Measurements from ENCODE around the gene HELZ2. TPM values are rescaled to one million over a fixed set of nuclear protein-coding genes. Genes with fewer than 3 reads are reported as not detected.

Gene HELZ2
- total RNA-seq, 1 experiment from 2014 or later = 21.9 TPM

DNA sequence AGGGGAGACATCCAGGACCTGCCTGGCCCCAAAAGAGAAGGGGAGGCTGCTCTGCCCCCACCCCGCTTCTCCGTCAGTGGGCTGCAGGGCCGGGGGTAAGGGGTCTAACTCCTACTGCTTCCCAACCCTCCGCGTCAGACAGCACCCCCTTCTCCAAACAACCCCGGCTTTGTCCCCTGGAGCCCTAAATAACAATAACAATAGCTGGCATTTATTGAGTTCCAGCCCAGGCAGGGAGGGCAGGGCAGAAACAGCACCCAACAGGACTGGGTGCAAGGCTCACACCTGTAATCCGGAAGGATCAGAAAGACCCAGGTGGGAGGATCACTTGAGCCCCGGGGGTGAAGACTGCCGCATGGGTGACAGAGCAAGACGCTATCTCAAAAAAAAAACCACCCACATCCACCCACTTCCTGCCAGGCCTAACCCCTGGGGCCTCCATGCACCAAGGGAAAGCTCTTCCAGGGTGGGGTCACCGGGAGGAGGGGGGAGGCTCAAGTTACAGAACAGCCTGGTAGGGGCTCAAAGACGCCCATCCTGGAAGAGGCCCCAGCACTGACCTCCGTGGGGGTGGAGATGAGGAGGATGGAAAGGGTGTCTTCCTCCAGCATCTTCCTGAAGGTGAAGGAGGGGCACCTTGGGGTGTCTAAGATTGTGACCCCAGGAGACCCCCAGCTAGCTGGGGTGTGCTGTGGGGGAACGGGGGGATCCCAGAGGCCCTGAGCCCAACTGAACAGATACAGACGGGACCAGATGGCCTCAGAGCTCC lies 21.4 kb downstream of the HELZ2 start:
- no peak for DNase-seq (ENCODE audit: low read depth)

GRCh38 chr20:63551068-63551467 lies 23.0 kb downstream of the HELZ2 start:
- DNase-seq (ENCODE audit: low read depth) = no peak

DNA sequence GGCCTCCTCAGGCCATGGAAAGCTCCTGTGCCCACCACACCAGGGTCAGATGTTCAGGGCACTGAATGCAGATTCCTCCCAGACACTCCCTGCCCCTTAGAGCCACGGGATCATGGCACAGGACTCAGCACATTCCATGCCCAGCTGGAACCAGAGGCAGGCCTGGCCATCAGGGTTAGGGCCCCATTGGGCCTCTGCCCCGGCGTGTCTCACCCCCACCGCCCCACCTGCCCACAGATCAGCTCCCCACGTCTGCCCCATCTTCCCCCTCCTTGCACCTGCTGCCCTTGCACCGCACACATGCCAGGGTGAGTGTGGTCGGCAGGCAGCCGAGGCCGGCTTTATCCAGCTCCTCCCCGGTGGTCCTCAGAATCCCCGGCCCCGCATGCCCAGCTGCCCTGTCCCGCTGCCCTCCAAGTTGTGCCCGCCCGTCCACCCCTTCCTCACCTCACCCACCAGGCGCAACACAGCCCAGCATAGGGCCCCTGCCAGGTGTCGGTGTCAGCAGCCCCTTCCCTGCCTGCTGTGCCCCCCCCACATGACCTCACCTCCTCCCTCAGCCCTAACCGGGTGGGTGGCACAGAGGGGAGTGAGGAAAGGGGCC lies 24.3 kb downstream of the HELZ2 start:
- DNase-seq (ENCODE audit: low read depth) = no peak

GRCh38 chr20:63549019-63549418 lies 25.0 kb downstream of the HELZ2 start:
- DNase-seq (ENCODE audit: low read depth) = no peak

GRCh38 chr20:63548542-63548941 lies 25.5 kb downstream of the HELZ2 start:
- DNase-seq (ENCODE audit: low read depth) = no peak

DNA sequence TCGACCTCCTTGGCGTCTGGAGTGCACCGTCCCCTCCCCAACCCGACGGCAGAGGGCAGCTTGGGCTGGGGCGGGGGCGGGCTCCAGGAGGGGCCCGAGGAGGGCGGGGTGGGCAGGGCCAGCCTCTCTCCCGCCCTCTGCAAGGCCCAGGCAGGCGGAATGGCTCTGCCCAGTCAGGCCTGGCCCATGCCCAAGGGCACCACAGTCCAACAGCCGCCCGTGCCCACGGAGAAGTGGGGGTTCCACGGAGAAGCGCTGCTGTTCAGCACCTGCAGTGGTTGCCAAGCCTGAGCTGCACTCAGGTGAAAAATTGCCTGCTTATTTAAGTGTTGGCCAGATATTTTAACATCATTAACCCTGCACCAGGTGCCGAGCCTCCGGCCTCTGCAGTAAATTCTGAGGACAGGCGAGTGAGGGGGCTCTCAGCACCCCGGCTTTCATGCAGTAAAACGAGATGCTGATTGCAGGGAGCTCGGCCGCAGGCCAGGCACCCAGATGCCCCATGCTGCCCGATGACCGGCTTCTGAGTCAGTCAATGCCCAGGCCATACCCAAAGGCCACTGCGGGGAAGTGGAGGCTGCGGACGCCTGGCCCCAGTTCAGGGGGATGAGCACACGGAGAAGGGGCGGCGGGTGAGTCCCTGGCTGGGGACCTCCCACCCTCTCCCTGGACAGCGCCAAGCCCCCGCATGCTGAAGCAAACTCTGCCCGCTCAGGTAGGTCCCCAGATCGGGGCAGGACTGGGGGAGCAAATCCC lies 26.1 kb downstream of the HELZ2 start, which contains the start of gene SRMS:
SRMS (minus strand) TSS at position 25 of the 756 bp plus-strand sequence. CDS start 286 bp downstream, outside the sequence.
- DNase-seq (ENCODE audit: low read depth) = no peak

GRCh38 chr20:63546956-63547724 lies 26.9 kb downstream of the HELZ2 start:
- no peak for DNase-seq (ENCODE audit: low read depth)

GRCh38 chr20:63546256-63546955 lies 27.6 kb downstream of the HELZ2 start:
- no peak for DNase-seq (ENCODE audit: low read depth)

DNA sequence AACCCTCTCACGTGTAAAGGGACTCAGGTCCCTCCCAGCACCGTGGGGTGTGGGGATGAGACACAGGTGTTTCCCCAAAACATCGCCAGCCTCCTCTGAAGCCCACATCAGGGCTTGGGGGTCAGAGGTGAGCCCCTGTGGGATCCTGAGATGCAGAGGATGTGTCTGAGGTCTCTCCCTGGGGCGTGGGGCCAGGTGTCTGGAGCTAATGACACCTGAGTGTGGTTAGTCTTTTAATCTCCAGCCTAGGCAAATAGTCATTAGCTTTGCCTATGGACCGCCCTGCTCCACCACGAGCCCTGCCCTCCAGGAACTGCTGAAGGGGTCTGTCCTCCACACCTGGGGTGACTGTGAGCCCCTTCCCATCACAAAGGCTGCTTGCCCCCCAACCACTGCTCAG lies 28.2 kb downstream of the HELZ2 start:
- DNase-seq (ENCODE audit: low read depth) = no peak

DNA sequence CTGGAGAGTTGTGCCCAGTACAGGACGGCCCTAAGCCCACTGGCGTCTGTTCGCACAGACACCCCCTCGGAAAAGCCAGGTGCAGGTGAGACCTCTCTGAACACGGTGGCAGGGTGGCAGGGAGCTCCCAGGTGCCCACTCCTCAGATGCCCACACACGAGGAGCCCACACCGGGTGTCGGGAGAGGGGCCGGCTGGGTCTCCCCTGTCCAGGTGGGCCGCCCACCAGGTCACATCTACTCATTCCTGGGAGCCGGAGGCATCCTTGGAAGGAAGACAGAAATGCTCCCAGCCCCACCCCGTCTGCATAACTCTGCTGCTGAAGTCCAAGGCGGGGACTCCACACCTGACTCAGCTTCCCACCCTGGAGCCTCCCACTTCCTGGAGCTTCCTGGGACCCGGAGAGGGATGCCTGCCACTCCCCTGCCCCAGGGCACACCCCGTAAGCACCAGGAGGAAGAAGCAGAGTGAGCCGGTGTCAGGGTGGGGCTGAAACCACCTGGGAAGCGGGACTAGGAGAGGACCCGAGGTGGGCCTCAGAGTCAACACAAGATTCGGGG lies 29.0 kb downstream of the HELZ2 start:
- DNase-seq (ENCODE audit: low read depth) = no peak

GRCh38 chr20:63544241-63544957 lies 29.6 kb downstream of the HELZ2 start:
- no peak for DNase-seq (ENCODE audit: low read depth)

GRCh38 chr20:63543733-63544132 lies 30.3 kb downstream of the HELZ2 start:
- no peak for DNase-seq (ENCODE audit: low read depth)

DNA sequence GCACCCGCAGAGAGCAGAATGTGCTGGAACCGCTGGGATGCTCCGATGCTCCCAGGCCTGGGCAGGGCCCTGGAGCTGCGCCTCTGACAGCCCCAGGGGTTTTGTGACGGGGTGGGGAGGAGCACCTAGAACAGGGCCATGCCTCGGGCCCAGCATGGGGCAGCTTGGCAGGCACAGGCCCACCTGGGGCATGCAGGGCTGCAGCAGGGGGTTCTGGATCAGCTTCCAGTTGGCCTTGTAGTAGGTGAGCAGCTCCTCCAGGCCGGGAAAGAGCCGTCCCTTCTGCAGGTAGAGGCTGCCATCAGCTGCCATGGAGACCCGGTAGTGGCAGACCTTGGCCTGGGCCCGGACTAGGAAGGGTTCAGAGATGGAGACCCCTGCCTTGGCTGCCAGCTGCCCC lies 30.9 kb downstream of the HELZ2 start:
- no peak for DNase-seq (ENCODE audit: low read depth)

- no peak for DNase-seq (ENCODE audit: low read depth)
These were observed 31.3 kb downstream of the HELZ2 start for GRCh38 chr20:63542696-63543095.

DNA sequence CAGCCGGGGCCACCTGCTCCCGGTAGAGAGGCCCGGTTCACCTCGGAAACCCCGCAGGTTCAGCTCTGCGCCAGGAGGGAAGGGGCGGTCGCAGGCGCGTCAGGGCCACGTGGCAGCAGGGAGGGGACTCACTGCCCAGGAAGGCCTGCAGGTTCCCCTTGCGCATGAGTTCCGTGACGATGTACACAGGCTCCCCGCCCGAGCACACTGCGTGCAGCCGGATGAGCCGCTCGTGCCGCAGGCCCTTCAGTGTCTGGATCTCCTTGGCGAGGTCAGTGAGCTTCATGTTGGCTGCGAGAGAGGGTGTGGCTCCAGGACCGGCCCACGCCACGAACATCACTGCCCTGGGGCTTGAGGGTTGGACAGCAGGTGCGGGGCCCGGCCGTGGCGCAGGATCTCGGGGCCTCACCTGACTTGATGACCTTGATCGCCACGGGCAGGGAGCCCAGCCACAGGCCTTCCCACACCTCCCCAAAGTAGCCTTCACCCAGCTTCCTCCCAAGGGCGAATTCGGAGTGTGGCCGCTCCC lies 31.9 kb downstream of the HELZ2 start:
- DNase-seq (ENCODE audit: low read depth) = no peak

DNA sequence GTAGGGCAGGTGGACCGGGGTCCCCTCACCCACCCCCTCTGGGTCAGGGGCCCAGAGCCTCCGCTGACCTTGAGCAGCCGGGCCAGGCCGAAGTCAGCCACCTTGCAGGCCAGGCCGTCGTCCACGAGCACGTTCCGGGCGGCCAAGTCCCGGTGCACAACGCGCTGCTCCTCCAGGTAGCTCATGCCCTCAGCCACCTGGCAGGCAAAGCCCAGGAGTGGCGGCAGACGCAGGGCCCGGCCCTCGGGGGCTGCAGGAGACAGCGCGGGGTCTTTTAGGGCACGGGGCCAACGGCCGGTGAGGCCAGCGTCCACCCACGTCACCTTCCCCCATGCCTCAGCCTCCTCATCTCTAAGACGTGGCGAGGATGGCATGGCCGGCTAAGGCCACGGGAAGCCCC lies 32.7 kb downstream of the HELZ2 start:
- no peak for DNase-seq (ENCODE audit: low read depth)

- DNase-seq (ENCODE audit: low read depth) = no peak
These were observed 33.4 kb downstream of the HELZ2 start for GRCh38 chr20:63540417-63541186.

DNA sequence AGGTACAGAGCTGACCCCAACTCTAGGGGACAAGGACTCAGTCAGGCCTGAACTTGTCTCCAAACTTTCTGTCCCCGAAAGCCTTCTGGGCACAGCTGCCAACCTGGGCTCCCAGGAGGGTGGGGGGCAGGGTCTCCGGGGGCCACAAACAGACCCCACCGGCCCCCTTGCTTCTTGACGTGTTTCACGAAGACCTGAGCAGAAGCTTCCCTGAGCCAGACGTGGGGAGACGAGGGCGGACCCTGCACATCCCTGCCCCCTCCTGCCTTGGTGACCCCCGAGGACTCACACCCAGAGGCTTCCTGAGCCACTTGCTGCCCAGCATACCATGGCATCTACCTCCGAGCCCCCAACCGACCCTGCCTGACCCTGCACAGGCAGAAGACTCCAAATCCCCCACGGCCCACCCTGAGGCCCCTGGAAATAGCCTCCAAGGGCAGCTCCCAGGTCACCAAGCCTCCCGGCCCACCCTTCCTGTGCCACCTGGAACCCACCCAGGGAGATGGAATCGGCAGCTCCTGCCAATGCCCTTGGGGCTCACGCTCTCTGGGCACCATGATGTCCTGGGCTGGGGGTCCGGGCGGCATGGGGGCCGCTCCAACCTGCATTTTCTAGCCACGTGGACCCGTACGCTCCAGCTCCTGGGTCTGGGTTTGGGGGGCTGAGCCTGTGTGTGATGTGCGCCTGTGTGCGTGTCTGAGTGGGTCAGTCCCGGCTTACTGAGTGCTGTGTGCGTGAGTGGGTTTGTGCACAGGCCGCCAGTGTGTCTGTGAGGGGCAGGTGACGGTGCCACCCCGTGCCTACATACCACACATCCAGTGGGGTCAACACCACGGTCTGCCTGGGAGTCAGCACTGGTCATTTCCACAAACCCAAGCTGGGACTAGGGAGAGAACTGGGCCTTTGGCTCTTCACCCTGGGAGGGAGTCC lies 34.3 kb downstream of the HELZ2 start:
- DNase-seq (ENCODE audit: low read depth) = no peak
